HG03439 (cell line): ENCODE results near the gene SERPINB1.
"Not testable (repeated sequence)": the region's sequence is repeated elsewhere in the genome, so short reads cannot be mapped to it uniquely, and the experiment has no call there.

Source experiments
- ATAC-seq: cut with Tn5 transposase; IDR thresholded peaks from one replicate; pipeline ENCODE4 v1.9.1; 2021; ENCODE audit warnings: mild to moderate bottlenecking, moderate library complexity; ENCODE audit not compliant: unreplicated experiment

SERPINB1 gene

GRCh38 chr6:2841264-2842138 lies at the start of gene SERPINB1:
TSS of gene SERPINB1 (minus strand) at chr6:2841863. CDS start at chr6:2840586, 1,277 bp downstream.
- peak; percentile 55 for ATAC-seq

GRCh38 chr6:2890976-2891767 lies 49.5 kb upstream of the SERPINB1 start:
- no peak for ATAC-seq

- ATAC-seq, result no peak
Measured at GRCh38 chr6:2885967-2886735, 44.5 kb upstream of the SERPINB1 start.

GRCh38 chr6:2884804-2885203 lies 43.1 kb upstream of the SERPINB1 start:
- no peak for ATAC-seq

GRCh38 chr6:2883673-2884072 lies 42.0 kb upstream of the SERPINB1 start:
- no peak for ATAC-seq

GRCh38 chr6:2881423-2881822 lies 39.8 kb upstream of the SERPINB1 start:
- ATAC-seq, result no peak

- not testable (repeated sequence) for ATAC-seq
Measured at GRCh38 chr6:2880156-2880555, 38.5 kb upstream of the SERPINB1 start.

- ATAC-seq, result no peak
Measured at GRCh38 chr6:2877960-2878359, 36.3 kb upstream of the SERPINB1 start.

- ATAC-seq, result no peak
Measured at GRCh38 chr6:2877057-2877882, 35.6 kb upstream of the SERPINB1 start.

- no peak for ATAC-seq
Measured at GRCh38 chr6:2876210-2877056, 34.8 kb upstream of the SERPINB1 start.

- no peak for ATAC-seq
Measured at GRCh38 chr6:2875359-2876191, 33.9 kb upstream of the SERPINB1 start.

- ATAC-seq, result no peak
Measured at GRCh38 chr6:2873643-2874042, 32.0 kb upstream of the SERPINB1 start.

GRCh38 chr6:2872423-2873358 lies 31.0 kb upstream of the SERPINB1 start:
- ATAC-seq, result no peak

- ATAC-seq, result no peak
Measured at GRCh38 chr6:2871953-2872352, 30.3 kb upstream of the SERPINB1 start.

- no peak for ATAC-seq
Measured at GRCh38 chr6:2871102-2871501, 29.4 kb upstream of the SERPINB1 start.

- no peak for ATAC-seq
Measured at GRCh38 chr6:2870046-2870636, 28.5 kb upstream of the SERPINB1 start.

GRCh38 chr6:2868637-2869036 lies 27.0 kb upstream of the SERPINB1 start:
- no peak for ATAC-seq
